Activated CD8-positive, alpha-beta memory T cell treated with anti-CD3 and anti-CD28 coated beads for 48 hours (primary cell): ENCODE measurements around the gene TM9SF1.
A peak's percentile ranks its signal among the peaks of the same experiment; 100 is the strongest.

Experiments
- DNase-seq, 3 experiments: peaks; one replicate each; pipeline ENCODE4 v3.0.0-alpha.2; 2020; ENCODE audit warnings: low read depth in 2 of 3, low spot score in 2 of 3

Gene TM9SF1, protein sequence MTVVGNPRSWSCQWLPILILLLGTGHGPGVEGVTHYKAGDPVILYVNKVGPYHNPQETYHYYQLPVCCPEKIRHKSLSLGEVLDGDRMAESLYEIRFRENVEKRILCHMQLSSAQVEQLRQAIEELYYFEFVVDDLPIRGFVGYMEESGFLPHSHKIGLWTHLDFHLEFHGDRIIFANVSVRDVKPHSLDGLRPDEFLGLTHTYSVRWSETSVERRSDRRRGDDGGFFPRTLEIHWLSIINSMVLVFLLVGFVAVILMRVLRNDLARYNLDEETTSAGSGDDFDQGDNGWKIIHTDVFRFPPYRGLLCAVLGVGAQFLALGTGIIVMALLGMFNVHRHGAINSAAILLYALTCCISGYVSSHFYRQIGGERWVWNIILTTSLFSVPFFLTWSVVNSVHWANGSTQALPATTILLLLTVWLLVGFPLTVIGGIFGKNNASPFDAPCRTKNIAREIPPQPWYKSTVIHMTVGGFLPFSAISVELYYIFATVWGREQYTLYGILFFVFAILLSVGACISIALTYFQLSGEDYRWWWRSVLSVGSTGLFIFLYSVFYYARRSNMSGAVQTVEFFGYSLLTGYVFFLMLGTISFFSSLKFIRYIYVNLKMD

GRCh38 chr14:24195186-24196070, at the start of gene TM9SF1:
TM9SF1 (minus strand) TSS chr14:24195441; CDS start chr14:24195019, 422 bp downstream.
- DNase-seq, result peak; percentile 72 to 84 (median 75)

- DNase-seq, result no peak
Measured at GRCh38 chr14:24243336-24243836, 48.1 kb upstream of the TM9SF1 start.

DNA sequence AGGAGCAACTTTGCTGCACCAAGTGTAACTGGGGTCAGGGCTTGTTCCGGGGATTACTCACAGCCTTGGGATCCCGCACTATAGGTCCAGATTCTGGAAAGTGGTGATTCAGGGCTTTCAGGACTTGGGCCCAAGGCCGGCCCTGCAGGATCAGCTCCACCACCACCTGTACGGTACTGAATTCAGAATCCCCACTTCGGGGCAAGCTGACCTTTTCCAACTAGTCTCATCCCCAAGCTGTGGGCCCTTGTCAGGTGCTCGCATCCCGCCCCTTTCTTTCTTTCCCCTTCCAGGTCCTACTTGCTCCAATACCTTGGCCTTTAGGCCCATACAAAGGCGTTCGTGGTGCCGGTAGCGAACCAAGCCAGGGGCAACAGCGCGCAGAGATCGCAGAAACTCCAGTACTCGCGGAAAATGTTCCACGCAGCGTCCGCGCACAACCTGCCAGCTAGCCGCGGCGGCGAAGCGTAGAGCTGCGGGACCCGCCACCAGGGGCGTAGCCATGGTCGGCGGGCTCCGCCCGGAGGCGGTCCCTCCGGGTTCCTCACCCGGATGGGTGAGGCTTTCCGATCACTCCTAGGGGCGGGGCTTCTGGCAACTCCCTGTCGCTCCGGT, 46.7 kb upstream of the TM9SF1 start:
- DNase-seq, result peak in 1 of 3 experiments; percentile 82

- DNase-seq, result no peak
Measured at GRCh38 chr14:24240110-24240918, 45.1 kb upstream of the TM9SF1 start.

GRCh38 chr14:24238527-24239037, 43.3 kb upstream of the TM9SF1 start:
- no peak for DNase-seq

DNA sequence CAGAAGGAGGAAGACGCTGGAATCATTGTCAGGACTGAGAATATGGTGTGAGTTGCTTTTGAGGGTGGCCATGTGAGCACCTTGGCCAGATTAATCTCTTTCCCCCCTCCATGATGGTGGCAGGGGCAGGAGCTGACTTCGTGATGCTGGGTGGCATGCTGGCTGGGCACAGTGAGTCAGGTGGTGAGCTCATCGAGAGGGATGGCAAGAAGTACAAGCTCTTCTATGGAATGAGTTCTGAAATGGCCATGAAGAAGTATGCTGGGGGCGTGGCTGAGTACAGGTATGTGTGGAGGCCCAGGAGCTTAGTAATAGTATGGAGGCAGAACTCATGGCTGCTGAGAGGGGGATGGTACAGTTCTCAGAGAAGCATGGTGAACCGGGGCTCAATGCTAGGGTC, 42.9 kb upstream of the TM9SF1 start:
- no peak for DNase-seq

- no peak for DNase-seq
Measured at GRCh38 chr14:24237463-24237955, 42.3 kb upstream of the TM9SF1 start.

DNA sequence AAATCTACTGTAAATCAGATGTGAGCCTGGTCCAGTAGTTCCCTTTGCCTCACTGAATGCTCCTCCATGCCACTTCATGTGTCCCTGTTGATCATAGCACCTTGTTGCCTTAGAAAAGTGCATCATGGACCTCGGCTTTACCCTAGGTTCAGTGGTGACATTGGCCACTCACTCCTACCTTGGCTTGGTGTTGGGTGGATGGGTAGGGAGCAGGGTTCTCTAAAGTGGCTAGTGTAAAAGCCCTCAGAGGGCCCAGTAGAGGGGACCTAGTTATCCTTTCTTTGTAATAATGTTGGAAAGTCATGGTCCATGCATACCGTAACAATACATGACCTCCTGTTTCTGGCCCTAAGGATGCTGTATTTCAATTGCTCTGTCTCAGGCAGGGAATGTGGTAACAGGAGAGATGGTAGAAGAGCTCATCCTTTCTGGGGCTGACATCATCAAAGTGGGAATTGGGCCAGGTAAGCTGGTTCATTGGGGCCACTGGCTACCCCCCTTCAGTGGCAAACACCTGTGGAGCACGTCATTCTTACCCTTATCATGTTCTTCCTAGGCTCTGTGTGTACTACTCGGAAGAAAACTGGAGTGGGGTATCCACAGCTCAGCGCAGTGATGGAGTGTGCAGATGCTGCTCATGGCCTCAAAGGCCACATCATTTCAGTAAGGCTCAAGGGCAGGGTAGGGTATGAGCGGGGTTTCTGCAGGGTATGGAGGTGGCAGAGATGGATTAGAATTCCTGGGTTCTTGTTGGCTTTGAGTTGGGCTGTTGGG, 41.6 kb upstream of the TM9SF1 start:
- DNase-seq, result no peak

DNA sequence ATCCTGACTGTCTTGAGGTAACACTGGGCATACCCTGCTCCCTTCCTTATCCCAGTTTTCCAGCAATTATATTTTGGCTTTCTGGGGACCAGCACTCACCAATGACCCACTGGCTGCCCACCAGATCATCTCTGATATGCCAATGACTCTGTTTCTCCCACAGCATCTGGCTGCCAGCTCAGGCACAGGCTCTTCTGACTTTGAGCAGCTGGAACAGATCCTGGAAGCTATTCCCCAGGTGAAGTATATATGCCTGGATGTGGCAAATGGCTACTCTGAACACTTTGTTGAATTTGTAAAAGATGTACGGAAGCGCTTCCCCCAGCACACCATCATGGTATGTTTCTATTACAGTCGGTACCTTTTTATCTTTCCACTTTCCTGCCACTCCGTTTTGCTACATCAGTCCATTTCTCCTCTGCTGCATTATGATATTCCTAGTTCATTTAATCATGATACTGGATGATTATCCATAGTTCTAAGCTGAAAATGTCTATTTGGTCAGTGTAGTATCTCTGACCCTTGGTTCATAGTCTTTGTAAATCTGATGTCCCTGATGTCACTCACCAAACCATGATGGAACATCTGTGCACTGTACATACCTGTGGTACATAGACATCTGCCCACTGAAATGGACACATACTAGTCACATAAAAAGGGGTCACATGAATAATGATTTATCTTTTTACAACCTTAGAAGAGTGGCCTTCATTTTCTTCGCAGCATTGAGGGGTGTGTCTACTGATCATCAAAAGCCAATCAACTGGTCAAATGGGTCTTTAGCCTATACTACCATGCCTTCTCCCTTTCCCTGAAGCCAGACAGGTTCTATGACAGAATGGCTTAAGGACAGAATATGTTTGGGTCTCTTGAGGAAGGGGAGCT, 40.8 kb upstream of the TM9SF1 start:
- no peak for DNase-seq

DNA sequence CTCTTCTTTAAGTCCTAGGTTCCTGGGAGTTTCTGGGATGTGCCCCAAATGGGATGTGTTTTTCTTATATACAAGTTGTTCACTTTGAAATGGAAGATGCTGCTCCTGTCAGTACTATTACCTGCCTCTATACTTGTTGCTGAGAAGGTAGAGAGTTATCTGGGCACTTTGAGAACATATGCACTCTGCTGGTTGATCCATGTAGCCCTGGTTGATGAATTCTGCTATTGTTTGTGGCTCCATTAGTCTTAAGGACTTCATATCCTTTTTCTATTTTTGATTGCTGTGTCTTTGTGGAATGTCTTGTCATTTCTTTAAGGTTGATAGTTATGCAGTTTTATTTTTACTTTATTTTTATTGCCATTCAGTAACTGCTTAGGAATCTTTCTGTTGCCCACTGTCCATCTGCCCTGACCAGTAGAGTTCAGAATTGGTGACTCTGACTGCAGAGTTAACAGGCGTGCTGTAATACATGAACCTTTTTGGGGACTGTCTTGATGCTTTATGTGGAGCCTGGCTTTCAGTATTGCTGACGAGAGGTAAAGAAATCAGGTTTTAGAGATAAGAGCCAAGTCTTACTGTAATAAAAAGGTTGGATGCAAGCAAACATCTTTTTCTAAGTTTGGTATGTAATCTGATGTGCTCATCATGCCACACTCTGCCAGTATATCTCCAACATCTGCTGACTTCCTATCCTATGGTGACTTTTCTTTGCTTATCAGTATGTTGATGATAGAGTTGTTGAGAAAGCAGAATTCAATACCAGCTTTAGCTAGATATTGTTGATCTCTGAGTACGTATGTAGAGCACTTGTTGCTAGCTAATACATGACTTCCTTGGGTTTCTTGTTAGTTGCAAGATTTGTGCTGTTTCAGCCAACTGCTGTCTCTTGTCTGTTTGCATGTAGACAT, 39.1 kb upstream of the TM9SF1 start:
- DNase-seq, result no peak

DNA sequence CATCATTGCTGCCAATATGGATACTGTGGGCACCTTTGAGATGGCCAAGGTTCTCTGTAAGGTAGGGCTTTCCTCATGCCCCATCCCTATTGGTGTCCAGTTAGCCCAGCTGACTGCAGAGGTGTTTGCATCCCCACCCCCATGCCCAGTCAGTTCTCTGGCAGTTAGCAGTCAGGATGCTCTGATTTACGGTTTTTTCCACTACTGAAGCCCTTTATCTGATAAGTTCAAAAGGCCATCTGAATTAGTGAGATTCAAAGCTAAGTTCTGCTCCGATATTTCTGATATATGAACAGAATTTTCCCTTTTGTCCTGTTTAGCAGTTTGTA, 38.3 kb upstream of the TM9SF1 start:
- no peak for DNase-seq

- no peak for DNase-seq
Measured at GRCh38 chr14:24232645-24233537, 37.6 kb upstream of the TM9SF1 start, which contains the start of gene GMPR2. GMPR2 (plus strand) TSS chr14:24232929; CDS start chr14:24233254, 325 bp downstream.

GRCh38 chr14:24232121-24232644, 36.9 kb upstream of the TM9SF1 start, which contains the start of gene NEDD8:
NEDD8 (minus strand) TSS chr14:24232367; CDS start chr14:24232267, 100 bp downstream.
- peak; percentile 76 to 82 (median 78) for DNase-seq

DNA sequence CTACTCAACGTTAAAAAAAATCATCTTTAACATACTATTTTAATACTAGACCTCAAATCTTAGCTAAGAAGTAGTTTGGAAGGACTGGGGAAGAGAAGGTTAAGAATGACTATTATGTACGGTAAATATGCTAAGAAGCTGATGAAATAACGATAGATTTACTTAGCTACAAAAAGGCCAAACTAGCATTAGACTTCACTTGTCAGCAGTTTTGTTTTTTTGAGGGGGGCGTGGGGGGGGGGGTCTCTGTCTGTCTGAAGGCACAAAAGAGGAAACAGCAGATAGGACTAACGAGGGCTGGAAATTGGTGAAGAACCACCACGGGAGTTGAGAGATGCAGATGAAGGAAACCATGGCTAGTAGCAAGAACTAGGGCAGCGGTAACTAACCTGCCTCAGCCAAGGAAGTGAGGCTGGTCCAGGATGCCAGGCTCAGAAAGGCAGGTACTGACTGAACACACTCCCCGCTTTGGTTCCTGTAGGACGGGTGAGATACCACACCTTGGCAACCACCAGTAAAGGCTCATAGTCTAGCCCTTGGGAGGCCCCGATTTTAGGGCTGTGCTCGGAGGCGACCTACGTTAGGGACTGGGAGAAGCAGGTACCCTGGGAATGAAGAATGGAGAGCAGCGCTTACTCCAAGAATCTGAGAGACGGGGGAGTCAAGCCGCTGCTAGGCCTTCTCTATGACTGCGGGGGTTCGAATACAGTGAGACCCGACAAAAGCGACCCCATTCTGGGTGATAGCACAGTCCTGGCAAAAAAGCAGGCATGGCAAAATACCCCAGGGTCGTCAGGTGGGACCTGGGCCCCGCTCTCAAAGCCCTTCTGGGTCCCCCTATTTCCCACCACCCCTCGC, 36.3 kb upstream of the TM9SF1 start:
- DNase-seq, result no peak

DNA sequence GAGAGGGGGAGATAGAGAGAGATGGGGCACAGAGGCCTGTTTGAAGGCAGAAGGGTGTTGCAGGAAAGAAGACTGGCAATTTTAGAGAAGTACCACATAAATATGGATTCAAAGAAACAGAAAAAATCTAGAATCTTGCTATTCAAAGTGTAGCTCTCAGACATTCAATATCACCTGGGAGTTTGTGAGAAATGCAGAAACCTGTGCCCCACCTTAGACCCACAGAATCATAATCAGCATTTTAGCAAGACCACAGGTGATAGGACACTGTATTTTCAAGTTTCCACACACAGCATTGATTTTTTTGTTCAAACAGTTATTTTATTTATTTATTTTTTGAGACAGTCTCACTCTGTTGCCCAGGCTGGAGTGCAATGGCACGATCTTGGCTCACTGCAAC, 33.7 kb upstream of the TM9SF1 start:
- DNase-seq, result no peak
